Stimulated activated CD8-positive, alpha-beta memory T cell treated with anti-CD3 and anti-CD28 coated beads, Interleukin-7, amount 100 ng/mL, for 4 hours (primary cell): ENCODE results near the gene SEC61B.
"Not testable (repeated sequence)": the region's sequence is repeated elsewhere in the genome, so short reads cannot be mapped to it uniquely, and the experiment has no call there.

Experiments used
- DNase-seq, 2 donors: peaks; one replicate each; pipeline ENCODE4 v3.0.0-alpha.2; 2020; ENCODE audit warnings: low read depth in 2 of 2

SEC61B gene

GRCh38 chr9:99192786-99193465 is 29.2 kb upstream of the SEC61B start:
- DNase-seq = no peak

GRCh38 chr9:99193466-99193821 is 28.6 kb upstream of the SEC61B start:
- no peak for DNase-seq

GRCh38 chr9:99196484-99196883 is 25.6 kb upstream of the SEC61B start:
- not testable (repeated sequence) for DNase-seq

GRCh38 chr9:99197124-99197630 is 24.9 kb upstream of the SEC61B start:
- no peak for DNase-seq

GRCh38 chr9:99197987-99198386 is 24.1 kb upstream of the SEC61B start:
- no peak for DNase-seq

GRCh38 chr9:99199938-99200539 is 22.0 kb upstream of the SEC61B start:
- DNase-seq = no peak

- DNase-seq = no peak
Observed at GRCh38 chr9:99201603-99202002, 20.5 kb upstream of the SEC61B start.

GRCh38 chr9:99210572-99210971 is 11.5 kb upstream of the SEC61B start:
- DNase-seq = no peak

GRCh38 chr9:99211746-99212145 is 10.3 kb upstream of the SEC61B start:
- DNase-seq = no peak

GRCh38 chr9:99213197-99213596 is 8.9 kb upstream of the SEC61B start:
- no peak for DNase-seq

GRCh38 chr9:99216073-99216472 is 6.0 kb upstream of the SEC61B start:
- no peak for DNase-seq

- DNase-seq = no peak
Observed at GRCh38 chr9:99220011-99220410, 2.1 kb upstream of the SEC61B start.

GRCh38 chr9:99221266-99221620 is 839 bp upstream of the SEC61B start:
- no peak for DNase-seq

- DNase-seq = no peak
Observed at GRCh38 chr9:99222416-99223270, 561 bp downstream of the SEC61B start.

- no peak for DNase-seq
Observed at GRCh38 chr9:99224445-99224844, 2.4 kb downstream of the SEC61B start.

GRCh38 chr9:99226054-99226453 is 4.0 kb downstream of the SEC61B start:
- DNase-seq = no peak

- no peak for DNase-seq
Observed at GRCh38 chr9:99230206-99230605, 8.1 kb downstream of the SEC61B start.

- DNase-seq = no peak
Observed at GRCh38 chr9:99231711-99232110, 9.6 kb downstream of the SEC61B start.

- DNase-seq = no peak
Observed at GRCh38 chr9:99234618-99235017, 12.5 kb downstream of the SEC61B start.

- DNase-seq = no peak
Observed at GRCh38 chr9:99235069-99235468, 13.0 kb downstream of the SEC61B start.

GRCh38 chr9:99235926-99236634 is 14.0 kb downstream of the SEC61B start:
- DNase-seq = no peak

GRCh38 chr9:99237356-99237755 is 15.3 kb downstream of the SEC61B start:
- DNase-seq = no peak
